ENCODE results near the gene DOCK11. TPM values are rescaled to one million over a fixed set of nuclear protein-coding genes. Genes with fewer than 3 reads are reported as not detected.
"Not testable (repeated sequence)": the region's sequence is repeated elsewhere in the genome, so short reads cannot be mapped to it uniquely, and the experiment has no call there.

The DOCK11 gene
- total RNA-seq, 1 donor from 2014 or later, result 22.4 TPM

- Histone ChIP-seq H3K9me3 (ENCODE audit: control insufficient read depth in 3 of 3, low read length in 3 of 3) (no peaks in the 10 kb centered on the region), H3K27me3 (ENCODE audit: control insufficient read depth in 3 of 3, insufficient read depth in 3 of 3, low read length in 3 of 3) (no peaks in the 10 kb centered on the region), H3K4me3 (ENCODE audit: low read length in 3 of 3) (no peak overlapping the region), H3K27ac (ENCODE audit: low read depth, low read length) (no peak overlapping the region), H3K4me1 (ENCODE audit: control insufficient read depth in 3 of 3, insufficient read depth in 3 of 3, low read length in 3 of 3) (no peaks in the 10 kb centered on the region), H3K36me3 (ENCODE audit: control insufficient read depth in 3 of 3, insufficient read depth in 3 of 3, low read length in 3 of 3) (no peaks in the 10 kb centered on the region), H3K9ac (ENCODE audit: low read depth in 1 of 3, low read length in 3 of 3) (no peak overlapping the region)
Observed at GRCh38 chrX:118698516-118699170, 203.0 kb downstream of the DOCK11 start.

GRCh38 chrX:118702741-118703140 is 207.1 kb downstream of the DOCK11 start:
- no peaks in the 10 kb centered on the region for H3K36me3 ChIP-seq (ENCODE audit: control insufficient read depth in 3 of 3, insufficient read depth in 3 of 3, low read length in 3 of 3)
- H3K9me3 ChIP-seq (ENCODE audit: control insufficient read depth in 3 of 3, low read length in 3 of 3), result no peaks in the 10 kb centered on the region
- H3K27ac ChIP-seq (ENCODE audit: low read depth, low read length), result no peak overlapping the region
- H3K4me1 ChIP-seq (ENCODE audit: control insufficient read depth in 3 of 3, insufficient read depth in 3 of 3, low read length in 3 of 3), result peaks cover 0 to 2% (median 0%) of the 10 kb centered on the region in 3 donors
- H3K4me3 ChIP-seq (ENCODE audit: low read length in 3 of 3), result no peak overlapping the region
- no peaks in the 10 kb centered on the region for H3K27me3 ChIP-seq (ENCODE audit: control insufficient read depth in 3 of 3, insufficient read depth in 3 of 3, low read length in 3 of 3)
- no peak overlapping the region for H3K9ac ChIP-seq (ENCODE audit: low read depth in 1 of 3, low read length in 3 of 3)

GRCh38 chrX:118706681-118707080 is 211.1 kb downstream of the DOCK11 start:
- no peak overlapping the region for H3K27ac ChIP-seq (ENCODE audit: low read depth, low read length)

GRCh38 chrX:118714521-118714920 is 218.9 kb downstream of the DOCK11 start:
- Histone ChIP-seq H3K9ac (ENCODE audit: low read depth in 1 of 3, low read length in 3 of 3) (no peak overlapping the region), H3K9me3 (ENCODE audit: control insufficient read depth in 3 of 3, low read length in 3 of 3) (no peaks in the 10 kb centered on the region), H3K36me3 (ENCODE audit: control insufficient read depth in 3 of 3, insufficient read depth in 3 of 3, low read length in 3 of 3) (no peaks in the 10 kb centered on the region), H3K27ac (ENCODE audit: low read depth, low read length) (no peak overlapping the region), H3K4me3 (ENCODE audit: low read length in 3 of 3) (no peak overlapping the region), H3K4me1 (ENCODE audit: control insufficient read depth in 3 of 3, insufficient read depth in 3 of 3, low read length in 3 of 3) (no peaks in the 10 kb centered on the region), H3K27me3 (ENCODE audit: control insufficient read depth in 3 of 3, insufficient read depth in 3 of 3, low read length in 3 of 3) (no peaks in the 10 kb centered on the region)

More at GRCh38 chrX:118706681-118707080, 211.1 kb downstream of the DOCK11 start:
- no peak overlapping the region for H3K9ac ChIP-seq (ENCODE audit: low read depth in 1 of 3, low read length in 3 of 3)
- H3K9me3 ChIP-seq (ENCODE audit: control insufficient read depth in 3 of 3, low read length in 3 of 3), result no peaks in the 10 kb centered on the region
- H3K4me1 ChIP-seq (ENCODE audit: control insufficient read depth in 3 of 3, insufficient read depth in 3 of 3, low read length in 3 of 3), result peaks cover 0 to 2% (median 0%) of the 10 kb centered on the region in 3 donors
- no peaks in the 10 kb centered on the region for H3K27me3 ChIP-seq (ENCODE audit: control insufficient read depth in 3 of 3, insufficient read depth in 3 of 3, low read length in 3 of 3)
- no peak overlapping the region for H3K4me3 ChIP-seq (ENCODE audit: low read length in 3 of 3)
- no peaks in the 10 kb centered on the region for H3K36me3 ChIP-seq (ENCODE audit: control insufficient read depth in 3 of 3, insufficient read depth in 3 of 3, low read length in 3 of 3)

GRCh38 chrX:118715917-118716316 is 220.3 kb downstream of the DOCK11 start:
- not testable (repeated sequence) for H3K27ac ChIP-seq (ENCODE audit: low read depth, low read length); H3K36me3 ChIP-seq (ENCODE audit: control insufficient read depth in 3 of 3, insufficient read depth in 3 of 3, low read length in 3 of 3); H3K9me3 ChIP-seq (ENCODE audit: control insufficient read depth in 3 of 3, low read length in 3 of 3); H3K9ac ChIP-seq (ENCODE audit: low read depth in 1 of 3, low read length in 3 of 3); H3K4me1 ChIP-seq (ENCODE audit: control insufficient read depth in 3 of 3, insufficient read depth in 3 of 3, low read length in 3 of 3); H3K4me3 ChIP-seq (ENCODE audit: low read length in 3 of 3); H3K27me3 ChIP-seq (ENCODE audit: control insufficient read depth in 3 of 3, insufficient read depth in 3 of 3, low read length in 3 of 3)

GRCh38 chrX:118716833-118717232 is 221.2 kb downstream of the DOCK11 start:
- not testable (repeated sequence) for H3K36me3 ChIP-seq (ENCODE audit: control insufficient read depth in 3 of 3, insufficient read depth in 3 of 3, low read length in 3 of 3); H3K27me3 ChIP-seq (ENCODE audit: control insufficient read depth in 3 of 3, insufficient read depth in 3 of 3, low read length in 3 of 3)

GRCh38 chrX:118717678-118718391 is 222.2 kb downstream of the DOCK11 start:
- Histone ChIP-seq H3K4me1 (ENCODE audit: control insufficient read depth in 3 of 3, insufficient read depth in 3 of 3, low read length in 3 of 3) (no peaks in the 10 kb centered on the region), H3K36me3 (ENCODE audit: control insufficient read depth in 3 of 3, insufficient read depth in 3 of 3, low read length in 3 of 3) (no peaks in the 10 kb centered on the region), H3K27me3 (ENCODE audit: control insufficient read depth in 3 of 3, insufficient read depth in 3 of 3, low read length in 3 of 3) (no peaks in the 10 kb centered on the region), H3K27ac (ENCODE audit: low read depth, low read length) (no peak overlapping the region), H3K4me3 (ENCODE audit: low read length in 3 of 3) (no peak overlapping the region), H3K9ac (ENCODE audit: low read depth in 1 of 3, low read length in 3 of 3) (no peak overlapping the region), H3K9me3 (ENCODE audit: control insufficient read depth in 3 of 3, low read length in 3 of 3) (no peaks in the 10 kb centered on the region)

More at GRCh38 chrX:118716833-118717232, 221.2 kb downstream of the DOCK11 start:
- H3K9ac ChIP-seq (ENCODE audit: low read depth in 1 of 3, low read length in 3 of 3); H3K27ac ChIP-seq (ENCODE audit: low read depth, low read length); H3K4me1 ChIP-seq (ENCODE audit: control insufficient read depth in 3 of 3, insufficient read depth in 3 of 3, low read length in 3 of 3); H3K9me3 ChIP-seq (ENCODE audit: control insufficient read depth in 3 of 3, low read length in 3 of 3); H3K4me3 ChIP-seq (ENCODE audit: low read length in 3 of 3): not testable (repeated sequence)

GRCh38 chrX:118718737-118719136 is 223.1 kb downstream of the DOCK11 start:
- Histone ChIP-seq H3K4me1 (ENCODE audit: control insufficient read depth in 3 of 3, insufficient read depth in 3 of 3, low read length in 3 of 3) (peaks cover 0 to 2% (median 0%) of the 10 kb centered on the region in 3 donors), H3K9me3 (ENCODE audit: control insufficient read depth in 3 of 3, low read length in 3 of 3) (no peaks in the 10 kb centered on the region), H3K4me3 (ENCODE audit: low read length in 3 of 3) (no peak overlapping the region), H3K36me3 (ENCODE audit: control insufficient read depth in 3 of 3, insufficient read depth in 3 of 3, low read length in 3 of 3) (no peaks in the 10 kb centered on the region), H3K27ac (ENCODE audit: low read depth, low read length) (no peak overlapping the region), H3K9ac (ENCODE audit: low read depth in 1 of 3, low read length in 3 of 3) (no peak overlapping the region), H3K27me3 (ENCODE audit: control insufficient read depth in 3 of 3, insufficient read depth in 3 of 3, low read length in 3 of 3) (no peaks in the 10 kb centered on the region)

- no peaks in the 10 kb centered on the region for H3K36me3 ChIP-seq (ENCODE audit: control insufficient read depth in 3 of 3, insufficient read depth in 3 of 3, low read length in 3 of 3)
- H3K9me3 ChIP-seq (ENCODE audit: control insufficient read depth in 3 of 3, low read length in 3 of 3), result no peaks in the 10 kb centered on the region
- H3K9ac ChIP-seq (ENCODE audit: low read depth in 1 of 3, low read length in 3 of 3), result no peak overlapping the region
- no peaks in the 10 kb centered on the region for H3K27me3 ChIP-seq (ENCODE audit: control insufficient read depth in 3 of 3, insufficient read depth in 3 of 3, low read length in 3 of 3)
- H3K4me3 ChIP-seq (ENCODE audit: low read length in 3 of 3), result no peak overlapping the region
- no peak overlapping the region for H3K27ac ChIP-seq (ENCODE audit: low read depth, low read length)
- H3K4me1 ChIP-seq (ENCODE audit: control insufficient read depth in 3 of 3, insufficient read depth in 3 of 3, low read length in 3 of 3), result peaks cover 0 to 8% (median 3%) of the 10 kb centered on the region in 3 donors
Observed at GRCh38 chrX:118720058-118720707, 224.6 kb downstream of the DOCK11 start.

GRCh38 chrX:118723376-118723775 is 227.8 kb downstream of the DOCK11 start:
- Histone ChIP-seq H3K27ac (ENCODE audit: low read depth, low read length) (no peak overlapping the region), H3K4me1 (ENCODE audit: control insufficient read depth in 3 of 3, insufficient read depth in 3 of 3, low read length in 3 of 3) (peaks cover 5 to 14% (median 7%) of the 10 kb centered on the region in 3 donors), H3K9me3 (ENCODE audit: control insufficient read depth in 3 of 3, low read length in 3 of 3) (no peaks in the 10 kb centered on the region), H3K9ac (ENCODE audit: low read depth in 1 of 3, low read length in 3 of 3) (no peak overlapping the region), H3K4me3 (ENCODE audit: low read length in 3 of 3) (no peak overlapping the region), H3K27me3 (ENCODE audit: control insufficient read depth in 3 of 3, insufficient read depth in 3 of 3, low read length in 3 of 3) (no peaks in the 10 kb centered on the region), H3K36me3 (ENCODE audit: control insufficient read depth in 3 of 3, insufficient read depth in 3 of 3, low read length in 3 of 3) (no peaks in the 10 kb centered on the region)
